ENCODE measurements around the gene BTK. TPM values are rescaled to one million over a fixed set of nuclear protein-coding genes. Genes with fewer than 3 reads are reported as not detected.
A peak's percentile ranks its signal among the peaks of the same experiment; 100 is the strongest.

BTK gene
- total and polyA plus RNA-seq, 9 of the 15 experiments (the other 6 are each of a cell fraction or from before 2014, with no cell fraction given): 14.9 to 93.4 (median 65.2) TPM

DNA sequence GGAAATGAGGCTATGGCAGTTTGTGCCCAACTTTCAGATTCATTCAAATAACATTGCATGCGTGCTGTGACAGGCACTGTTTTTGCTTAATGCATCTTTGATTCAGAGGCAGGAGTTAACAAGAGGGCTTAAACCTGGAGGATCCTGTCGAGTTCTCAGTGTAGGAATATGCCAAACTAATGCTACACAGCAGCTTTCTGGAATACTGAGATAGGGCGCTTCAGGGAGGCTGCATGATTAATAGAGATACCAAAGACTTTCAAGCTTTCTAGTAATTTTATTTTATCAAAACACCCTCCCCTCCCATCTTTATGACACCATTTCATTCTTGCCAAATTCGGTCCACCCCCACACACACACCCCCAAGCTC is 36.8 kb downstream of the BTK start:
- Histone ChIP-seq H2AFZ (ENCODE audit: low read depth, low read length) (peak overlapping the region; percentile 95), H3K9me3 (replicated peaks; ENCODE audit: control insufficient read depth, insufficient read depth, low read depth, low read length) (no peaks in the 10 kb centered on the region), H3K27me3 (ENCODE audit: control insufficient read depth in 2 of 2, insufficient read depth in 2 of 2, low read length in 2 of 2) (no peaks in the 10 kb centered on the region), H3K4me2 (ENCODE audit: insufficient read depth, low read length) (peak overlapping the region; percentile 85), H3K27ac (ENCODE audit: extremely low read depth, low read depth, low read length) (peak overlapping the region; percentile 94), H3K4me1 (replicated peaks in 1 of 2; ENCODE audit: control insufficient read depth in 2 of 2, insufficient read depth in 2 of 2, low read length in 2 of 2) (peaks cover 0 to 6% of the 10 kb centered on the region in 2 experiments; a peak in 4 of 5 replicates), H3K4me3 (peak overlapping the region; percentile 64; the same call in 1 of the 2 replicates), H3K36me3 (ENCODE audit: control insufficient read depth, insufficient read depth, low read length) (peaks cover 53% of the 10 kb centered on the region), H3K9ac (ENCODE audit: insufficient read depth in 1 of 2, low read depth in 2 of 2, low read length in 2 of 2) (peak overlapping the region; percentile 85 to 96; a peak in 3 of 4 replicates), H3K9me1 (ENCODE audit: control insufficient read depth, insufficient read depth, low read length) (no peaks in the 10 kb centered on the region), H3K79me2 (ENCODE audit: control insufficient read depth, insufficient read depth, low read length) (peaks cover 40% of the 10 kb centered on the region), H4K20me1 (replicated peaks; ENCODE audit: control insufficient read depth, insufficient read depth, low read length) (no peaks in the 10 kb centered on the region)
- TSS peak; percentile 97 for BruUV-seq (replicated peaks)
- in situ Hi-C loops (cut with MboI): no loop called here
- 9% methylated on average over 3 of the region's 4 CpGs for WGBS (ENCODE audit: insufficient coverage, low coverage, missing lambda C conversion rate)
- ChIA-PET POLR2A (interaction anchor here (0.9 to 4.0 kb wide), 6 partner anchors 8 to 68 kb away, joined by 3 to 21 read pairs (median 5); partner anchors contain the start of gene RPL36A), CTCF (ENCODE audit: low intra/inter-chr PET ratio) (no interaction called here)
- intact Hi-C loops (cut with micrococcal nuclease): loop anchor here (2.0 to 5.0 kb wide), 2 partner anchors 42 to 58 kb away; partner anchors contain the start of genes GLA, HNRNPH2 and RPL36A
- peak; percentile 15 for ATAC-seq
- FAIRE-seq: no peak
- DNase-seq (ENCODE audit: extremely low read depth in 1 of 4, low spot score in 3 of 4): no peak
- no peak for TF ChIP-seq NFE2L1 (tag; IDR thresholded peaks at IDR 0.05; ENCODE audit: borderline replicate concordance, low read depth)
- 0 out of 2 replicates have a peak, but pooled peaks have one; percentile 5 for TF ChIP-seq NR2C1 (IDR thresholded peaks at IDR 0.05)
- TF ChIP-seq NR2C1 (tag; IDR thresholded peaks at IDR 0.05): no peak
- TF ChIP-seq, protein P1, sequence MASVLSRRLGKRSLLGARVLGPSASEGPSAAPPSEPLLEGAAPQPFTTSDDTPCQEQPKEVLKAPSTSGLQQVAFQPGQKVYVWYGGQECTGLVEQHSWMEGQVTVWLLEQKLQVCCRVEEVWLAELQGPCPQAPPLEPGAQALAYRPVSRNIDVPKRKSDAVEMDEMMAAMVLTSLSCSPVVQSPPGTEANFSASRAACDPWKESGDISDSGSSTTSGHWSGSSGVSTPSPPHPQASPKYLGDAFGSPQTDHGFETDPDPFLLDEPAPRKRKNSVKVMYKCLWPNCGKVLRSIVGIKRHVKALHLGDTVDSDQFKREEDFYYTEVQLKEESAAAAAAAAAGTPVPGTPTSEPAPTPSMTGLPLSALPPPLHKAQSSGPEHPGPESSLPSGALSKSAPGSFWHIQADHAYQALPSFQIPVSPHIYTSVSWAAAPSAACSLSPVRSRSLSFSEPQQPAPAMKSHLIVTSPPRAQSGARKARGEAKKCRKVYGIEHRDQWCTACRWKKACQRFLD (CRISPR knock-in tag; IDR thresholded peaks at IDR 0.05): 0 out of 2 replicates have a peak, but pooled peaks have one; percentile 19
- TF ChIP-seq ARNT (IDR thresholded peaks at IDR 0.05): 0 out of 4 replicates have a peak, but pooled peaks of 1 of the 2 experiments have one; percentile 11
- TF ChIP-seq, protein P2, sequence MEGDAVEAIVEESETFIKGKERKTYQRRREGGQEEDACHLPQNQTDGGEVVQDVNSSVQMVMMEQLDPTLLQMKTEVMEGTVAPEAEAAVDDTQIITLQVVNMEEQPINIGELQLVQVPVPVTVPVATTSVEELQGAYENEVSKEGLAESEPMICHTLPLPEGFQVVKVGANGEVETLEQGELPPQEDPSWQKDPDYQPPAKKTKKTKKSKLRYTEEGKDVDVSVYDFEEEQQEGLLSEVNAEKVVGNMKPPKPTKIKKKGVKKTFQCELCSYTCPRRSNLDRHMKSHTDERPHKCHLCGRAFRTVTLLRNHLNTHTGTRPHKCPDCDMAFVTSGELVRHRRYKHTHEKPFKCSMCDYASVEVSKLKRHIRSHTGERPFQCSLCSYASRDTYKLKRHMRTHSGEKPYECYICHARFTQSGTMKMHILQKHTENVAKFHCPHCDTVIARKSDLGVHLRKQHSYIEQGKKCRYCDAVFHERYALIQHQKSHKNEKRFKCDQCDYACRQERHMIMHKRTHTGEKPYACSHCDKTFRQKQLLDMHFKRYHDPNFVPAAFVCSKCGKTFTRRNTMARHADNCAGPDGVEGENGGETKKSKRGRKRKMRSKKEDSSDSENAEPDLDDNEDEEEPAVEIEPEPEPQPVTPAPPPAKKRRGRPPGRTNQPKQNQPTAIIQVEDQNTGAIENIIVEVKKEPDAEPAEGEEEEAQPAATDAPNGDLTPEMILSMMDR (IDR thresholded peaks at IDR 0.05 in 2 of 3, conservative IDR thresholded peaks at IDR 0.05 in 1 of 3; ENCODE audit: insufficient read depth in 2 of 3, low read depth in 1 of 3, low read length in 3 of 3): 0 out of 6 replicates have a peak, but pooled peaks of 1 of the 3 experiments have one; percentile 1
- TF ChIP-seq, protein P3, sequence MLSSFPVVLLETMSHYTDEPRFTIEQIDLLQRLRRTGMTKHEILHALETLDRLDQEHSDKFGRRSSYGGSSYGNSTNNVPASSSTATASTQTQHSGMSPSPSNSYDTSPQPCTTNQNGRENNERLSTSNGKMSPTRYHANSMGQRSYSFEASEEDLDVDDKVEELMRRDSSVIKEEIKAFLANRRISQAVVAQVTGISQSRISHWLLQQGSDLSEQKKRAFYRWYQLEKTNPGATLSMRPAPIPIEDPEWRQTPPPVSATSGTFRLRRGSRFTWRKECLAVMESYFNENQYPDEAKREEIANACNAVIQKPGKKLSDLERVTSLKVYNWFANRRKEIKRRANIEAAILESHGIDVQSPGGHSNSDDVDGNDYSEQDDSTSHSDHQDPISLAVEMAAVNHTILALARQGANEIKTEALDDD (IDR thresholded peaks at IDR 0.05): 0 out of 2 replicates have a peak, but pooled peaks have one; percentile 47
- TF ChIP-seq, protein P4, sequence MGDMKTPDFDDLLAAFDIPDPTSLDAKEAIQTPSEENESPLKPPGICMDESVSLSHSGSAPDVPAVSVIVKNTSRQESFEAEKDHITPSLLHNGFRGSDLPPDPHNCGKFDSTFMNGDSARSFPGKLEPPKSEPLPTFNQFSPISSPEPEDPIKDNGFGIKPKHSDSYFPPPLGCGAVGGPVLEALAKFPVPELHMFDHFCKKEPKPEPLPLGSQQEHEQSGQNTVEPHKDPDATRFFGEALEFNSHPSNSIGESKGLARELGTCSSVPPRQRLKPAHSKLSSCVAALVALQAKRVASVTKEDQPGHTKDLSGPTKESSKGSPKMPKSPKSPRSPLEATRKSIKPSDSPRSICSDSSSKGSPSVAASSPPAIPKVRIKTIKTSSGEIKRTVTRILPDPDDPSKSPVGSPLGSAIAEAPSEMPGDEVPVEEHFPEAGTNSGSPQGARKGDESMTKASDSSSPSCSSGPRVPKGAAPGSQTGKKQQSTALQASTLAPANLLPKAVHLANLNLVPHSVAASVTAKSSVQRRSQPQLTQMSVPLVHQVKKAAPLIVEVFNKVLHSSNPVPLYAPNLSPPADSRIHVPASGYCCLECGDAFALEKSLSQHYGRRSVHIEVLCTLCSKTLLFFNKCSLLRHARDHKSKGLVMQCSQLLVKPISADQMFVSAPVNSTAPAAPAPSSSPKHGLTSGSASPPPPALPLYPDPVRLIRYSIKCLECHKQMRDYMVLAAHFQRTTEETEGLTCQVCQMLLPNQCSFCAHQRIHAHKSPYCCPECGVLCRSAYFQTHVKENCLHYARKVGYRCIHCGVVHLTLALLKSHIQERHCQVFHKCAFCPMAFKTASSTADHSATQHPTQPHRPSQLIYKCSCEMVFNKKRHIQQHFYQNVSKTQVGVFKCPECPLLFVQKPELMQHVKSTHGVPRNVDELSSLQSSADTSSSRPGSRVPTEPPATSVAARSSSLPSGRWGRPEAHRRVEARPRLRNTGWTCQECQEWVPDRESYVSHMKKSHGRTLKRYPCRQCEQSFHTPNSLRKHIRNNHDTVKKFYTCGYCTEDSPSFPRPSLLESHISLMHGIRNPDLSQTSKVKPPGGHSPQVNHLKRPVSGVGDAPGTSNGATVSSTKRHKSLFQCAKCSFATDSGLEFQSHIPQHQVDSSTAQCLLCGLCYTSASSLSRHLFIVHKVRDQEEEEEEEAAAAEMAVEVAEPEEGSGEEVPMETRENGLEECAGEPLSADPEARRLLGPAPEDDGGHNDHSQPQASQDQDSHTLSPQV (IDR thresholded peaks at IDR 0.05): 0 out of 2 replicates have a peak, but pooled peaks have one; percentile 50
- TF ChIP-seq NFIC (IDR thresholded peaks at IDR 0.05): no peak
- TF ChIP-seq POLR2H (tag; IDR thresholded peaks at IDR 0.05; ENCODE audit: low read depth): peak; percentile 19; the same call in 1 of the 2 replicates
- TF ChIP-seq NR4A1 (CRISPR knock-in tag; IDR thresholded peaks at IDR 0.05): no peak
- no peak for TF ChIP-seq NR4A1 (tag; IDR thresholded peaks at IDR 0.05)
- TF ChIP-seq FOXK2 (conservative IDR thresholded peaks at IDR 0.05 in 1 of 2, IDR thresholded peaks at IDR 0.05 in 1 of 2; ENCODE audit: low read depth in 2 of 2): no peak
